ENCODE measurements around the gene CDH23.

GRCh38 chr10:71753091-71753959, 356.6 kb downstream of the CDH23 start:
- TF ChIP-seq YY1 (IDR thresholded peaks at IDR 0.05; ENCODE audit: insufficient read depth, insufficient read length) (no peak), SUZ12 (IDR thresholded peaks at IDR 0.05; ENCODE audit: extremely low read depth, insufficient read depth, insufficient read length) (no peak)

Measured in NT2/D1 (cell line).